Uterus (tissue), 2 donors: Measurements from ENCODE around the gene SLC30A3.

Source experiments
- POLR2A ChIP-seq, 2 donors: fragments of 450-650 bp; IDR thresholded peaks; one replicate each; pipeline ENCODE4 v1.6.1; 2016; ENCODE audit warnings: antibody characterized with exemption in 2 of 2, mild to moderate bottlenecking in 1 of 2, moderate library complexity in 1 of 2
- TF ChIP-seq, protein P1 (sequence below), 4 experiments: fragments of 200-600 bp in 2 of 4; fragments of 450-650 bp in 2 of 4; sonication (generic) in 2 of 4; IDR thresholded peaks; one replicate each; pipeline ENCODE4 v1.5.1; 2016 to 2019; ENCODE audit warnings: antibody characterized with exemption in 4 of 4, mild to moderate bottlenecking in 2 of 4, moderate library complexity in 1 of 4

DNA sequence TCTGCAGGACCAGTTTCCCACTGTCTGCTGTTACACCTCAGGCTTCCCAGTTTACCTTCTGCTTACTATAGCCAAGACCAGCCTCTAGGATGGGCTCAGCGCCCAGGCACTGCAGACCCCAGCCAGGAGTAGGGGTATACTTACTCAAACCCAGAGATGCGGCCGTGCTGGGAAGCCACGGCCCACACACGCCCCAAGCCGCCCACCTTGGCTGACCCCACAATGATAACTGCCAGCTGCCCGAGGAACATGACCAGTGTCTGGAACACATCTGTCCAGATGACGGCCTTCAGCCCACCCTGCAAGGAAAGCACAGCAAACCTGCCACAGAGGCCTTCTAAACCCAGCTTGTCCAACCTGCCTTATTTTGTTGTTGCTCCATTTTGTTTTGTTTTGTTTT lies 57.6 kb downstream of the SLC30A3 start:
- TF ChIP-seq, protein P1, sequence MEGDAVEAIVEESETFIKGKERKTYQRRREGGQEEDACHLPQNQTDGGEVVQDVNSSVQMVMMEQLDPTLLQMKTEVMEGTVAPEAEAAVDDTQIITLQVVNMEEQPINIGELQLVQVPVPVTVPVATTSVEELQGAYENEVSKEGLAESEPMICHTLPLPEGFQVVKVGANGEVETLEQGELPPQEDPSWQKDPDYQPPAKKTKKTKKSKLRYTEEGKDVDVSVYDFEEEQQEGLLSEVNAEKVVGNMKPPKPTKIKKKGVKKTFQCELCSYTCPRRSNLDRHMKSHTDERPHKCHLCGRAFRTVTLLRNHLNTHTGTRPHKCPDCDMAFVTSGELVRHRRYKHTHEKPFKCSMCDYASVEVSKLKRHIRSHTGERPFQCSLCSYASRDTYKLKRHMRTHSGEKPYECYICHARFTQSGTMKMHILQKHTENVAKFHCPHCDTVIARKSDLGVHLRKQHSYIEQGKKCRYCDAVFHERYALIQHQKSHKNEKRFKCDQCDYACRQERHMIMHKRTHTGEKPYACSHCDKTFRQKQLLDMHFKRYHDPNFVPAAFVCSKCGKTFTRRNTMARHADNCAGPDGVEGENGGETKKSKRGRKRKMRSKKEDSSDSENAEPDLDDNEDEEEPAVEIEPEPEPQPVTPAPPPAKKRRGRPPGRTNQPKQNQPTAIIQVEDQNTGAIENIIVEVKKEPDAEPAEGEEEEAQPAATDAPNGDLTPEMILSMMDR (IDR thresholded peaks at IDR 0.05): no peak
- no peak for TF ChIP-seq POLR2A (IDR thresholded peaks at IDR 0.05)
